Gastroesophageal sphincter (tissue), 4 donors: ENCODE data around the gene GLG1. TPM values are rescaled to one million over a fixed set of nuclear protein-coding genes. Genes with fewer than 3 reads are reported as not detected.

Experiments
- ATAC-seq: fragments of 150-250 bp; one replicate; pipeline ENCODE4 v1.9.1; 2016; ENCODE audit warnings: mild to moderate bottlenecking, moderate library complexity
- H3K27ac ChIP-seq, 4 donors: fragments of 200-600 bp; sonication (generic) in 3 of 4; 1 replicate in 3 of 4; 2 replicates in 1 of 4; pipeline ENCODE4 v1.5.1; 2016 to 2019
- H3K27me3 ChIP-seq: fragments of 200-600 bp; sonication (generic); one replicate; pipeline ENCODE4 v1.5.1; 2019
- H3K36me3 ChIP-seq, 2 donors: fragments of 200-600 bp; sonication (generic); one replicate each; pipeline ENCODE4 v1.5.1; 2019; ENCODE audit warnings: control low read depth in 1 of 2
- H3K4me1 ChIP-seq, 3 donors: fragments of 200-600 bp; sonication (generic); 1 replicate in 2 of 3; 2 replicates in 1 of 3; pipeline ENCODE4 v1.5.1; 2016 to 2019; ENCODE audit warnings: control low read depth in 2 of 3
- H3K4me3 ChIP-seq, 2 donors: fragments of 200-600 bp; sonication (generic); one replicate each; pipeline ENCODE4 v1.5.1; 2019; ENCODE audit warnings: mild to moderate bottlenecking in 1 of 2, moderate library complexity in 1 of 2
- H3K9me3 ChIP-seq, 3 donors: fragments of 200-600 bp; sonication (generic); one replicate each; pipeline ENCODE4 v1.5.1; 2017 to 2019; ENCODE audit warnings: control low read depth in 2 of 3
- CTCF ChIP-seq, 4 experiments: fragments of 200-600 bp in 2 of 4; fragments of 450-650 bp in 2 of 4; sonication (generic) in 1 of 4; IDR thresholded peaks; one replicate each; pipeline ENCODE4 v1.5.1; 2017 to 2019; ENCODE audit warnings: antibody characterized with exemption in 4 of 4, mild to moderate bottlenecking in 2 of 4, moderate library complexity in 2 of 4
- EP300 ChIP-seq: sonication (generic); formaldehyde crosslinking; IDR thresholded peaks from one replicate; pipeline ENCODE4 v1.6.1; 2017; ENCODE audit warnings: antibody characterized with exemption, mild to moderate bottlenecking
- POLR2A ChIP-seq, 2 donors: fragments of 450-650 bp; IDR thresholded peaks; one replicate each; pipeline ENCODE4 v1.6.1; 2017; ENCODE audit warnings: antibody characterized with exemption in 2 of 2, mild to moderate bottlenecking in 2 of 2, moderate library complexity in 1 of 2
- POLR2AphosphoS5 ChIP-seq: sonication (generic); formaldehyde crosslinking; IDR thresholded peaks from one replicate; pipeline ENCODE4 v1.6.1; 2017; ENCODE audit warnings: antibody characterized with exemption
- WGBS, 2 donors: methylation state at CpG; one replicate each; pipeline ENCODE4 v1.1.5; 2018; ENCODE audit warnings: low coverage in 1 of 2; 5-methylcytosine and 5-hydroxymethylcytosine counted together
- total RNA-seq, 4 donors: library from RNA; depleted of rRNA; stranded (reverse); fragments of >200 nt; gene quantifications; one replicate each; pipeline ENCODE4 v1.1.0, GENCODE V29; 2016

Gene GLG1
- total RNA-seq, 4 donors from 2014 or later, result 121 to 151 (median 139) TPM

- 100% methylated on average over 1 of the region's 1 CpG; no CpG with 5 or more reads in 1 of the 2 donors for WGBS, 2 donors
- no peak for ATAC-seq
- Histone ChIP-seq H3K27ac (no peak overlapping the region), H3K27me3 (no peaks in the 10 kb centered on the region), H3K36me3 (no peaks in the 10 kb centered on the region), H3K9me3 (no peaks in the 10 kb centered on the region), H3K4me3 (no peak overlapping the region), H3K4me1 (peaks cover 0 to 57% (median 4%) of the 10 kb centered on the region in 3 donors)
- no peak for TF ChIP-seq POLR2AphosphoS5
- TF ChIP-seq CTCF (IDR thresholded peaks at IDR 0.05), result no peak
- TF ChIP-seq EP300, result no peak
- no peak for TF ChIP-seq POLR2A (IDR thresholded peaks at IDR 0.05)
These were observed 42.4 kb downstream of the GLG1 start for GRCh38 chr16:74564451-74564984.

GRCh38 chr16:74563828-74564263 is 43.1 kb downstream of the GLG1 start:
- H3K4me1 ChIP-seq, result peaks cover 0 to 51% (median 4%) of the 10 kb centered on the region in 3 donors
- H3K4me3 ChIP-seq, result no peak overlapping the region
- WGBS, 2 donors, result 72 to 76% methylated on average over 7 of the region's 7 CpGs
- no peaks in the 10 kb centered on the region for H3K36me3 ChIP-seq
- no peaks in the 10 kb centered on the region for H3K27me3 ChIP-seq
- ATAC-seq, result peak; percentile 61
- no peaks in the 10 kb centered on the region for H3K9me3 ChIP-seq
- no peak overlapping the region for H3K27ac ChIP-seq
- TF ChIP-seq CTCF (IDR thresholded peaks at IDR 0.05) (no peak), POLR2A (IDR thresholded peaks at IDR 0.05) (no peak), EP300 (no peak), POLR2AphosphoS5 (no peak)

GRCh38 chr16:74562117-74562516 is 44.8 kb downstream of the GLG1 start:
- WGBS, 2 donors, result 100% methylated on average over 1 of the region's 1 CpG
- Histone ChIP-seq H3K27me3 (no peaks in the 10 kb centered on the region), H3K9me3 (no peaks in the 10 kb centered on the region), H3K27ac (no peak overlapping the region), H3K36me3 (no peaks in the 10 kb centered on the region), H3K4me1 (peaks cover 0 to 40% (median 4%) of the 10 kb centered on the region in 3 donors), H3K4me3 (no peak overlapping the region)
- no peak for TF ChIP-seq EP300
- TF ChIP-seq CTCF (IDR thresholded peaks at IDR 0.05), result no peak
- TF ChIP-seq POLR2AphosphoS5, result no peak
- no peak for TF ChIP-seq POLR2A (IDR thresholded peaks at IDR 0.05)
- ATAC-seq, result no peak

GRCh38 chr16:74561626-74562025 is 45.3 kb downstream of the GLG1 start:
- peaks cover 0 to 37% (median 4%) of the 10 kb centered on the region in 3 donors for H3K4me1 ChIP-seq
- H3K27me3 ChIP-seq, result no peaks in the 10 kb centered on the region
- no peak overlapping the region for H3K4me3 ChIP-seq
- TF ChIP-seq CTCF (IDR thresholded peaks at IDR 0.05), result no peak
- TF ChIP-seq POLR2AphosphoS5, result no peak
- TF ChIP-seq EP300, result no peak
- no peak for TF ChIP-seq POLR2A (IDR thresholded peaks at IDR 0.05)
- H3K27ac ChIP-seq, result no peak overlapping the region
- no peaks in the 10 kb centered on the region for H3K36me3 ChIP-seq
- no peaks in the 10 kb centered on the region for H3K9me3 ChIP-seq
- no peak for ATAC-seq
- WGBS, 2 donors, result 83 to 87% methylated on average over 2 of the region's 2 CpGs

GRCh38 chr16:74560912-74561311 is 46.0 kb downstream of the GLG1 start:
- 91% methylated on average over 3 of the region's 3 CpGs; no CpG with 5 or more reads in 1 of the 2 donors for WGBS, 2 donors
- no peak for ATAC-seq
- Histone ChIP-seq H3K4me3 (no peak overlapping the region), H3K36me3 (no peaks in the 10 kb centered on the region), H3K4me1 (peaks cover 0 to 33% (median 4%) of the 10 kb centered on the region in 3 donors), H3K27me3 (no peaks in the 10 kb centered on the region), H3K27ac (no peak overlapping the region), H3K9me3 (no peaks in the 10 kb centered on the region)
- TF ChIP-seq CTCF (IDR thresholded peaks at IDR 0.05) (no peak), POLR2A (IDR thresholded peaks at IDR 0.05) (no peak), EP300 (no peak), POLR2AphosphoS5 (no peak)
